Suprapubic skin (tissue), 4 donors: ENCODE measurements around the gene NCKAP5. TPM values are rescaled to one million over a fixed set of nuclear protein-coding genes. Genes with fewer than 3 reads are reported as not detected.
"Not testable (repeated sequence)": the region's sequence is repeated elsewhere in the genome, so short reads cannot be mapped to it uniquely, and the experiment has no call there.

Experiments
- DNase-seq, 2 donors: peaks; one replicate each; pipeline ENCODE4 v3.0.0-alpha.2; 2019; ENCODE audit warnings: low spot score in 2 of 2
- H3K27ac ChIP-seq: fragments of 200-600 bp; sonication (generic); one replicate; pipeline ENCODE4 v1.5.1; 2019
- H3K27me3 ChIP-seq: fragments of 200-600 bp; sonication (generic); one replicate; pipeline ENCODE4 v1.5.1; 2019
- H3K36me3 ChIP-seq: fragments of 200-600 bp; sonication (generic); one replicate; pipeline ENCODE4 v1.5.1; 2019
- H3K4me1 ChIP-seq: fragments of 200-600 bp; sonication (generic); one replicate; pipeline ENCODE4 v1.5.1; 2019
- H3K4me3 ChIP-seq: fragments of 200-600 bp; sonication (generic); one replicate; pipeline ENCODE4 v1.5.1; 2019; ENCODE audit warnings: mild to moderate bottlenecking
- H3K9me3 ChIP-seq: fragments of 200-600 bp; sonication (generic); one replicate; pipeline ENCODE4 v1.5.1; 2019
- CTCF ChIP-seq, 2 donors: fragments of 200-600 bp in 1 of 2; fragments of 450-650 bp in 1 of 2; sonication (generic) in 1 of 2; IDR thresholded peaks; one replicate each; pipeline ENCODE4 v1.5.1; 2016 to 2019; ENCODE audit warnings: antibody characterized with exemption in 2 of 2, mild to moderate bottlenecking in 1 of 2, moderate library complexity in 1 of 2
- EP300 ChIP-seq: sonication (generic); formaldehyde crosslinking; IDR thresholded peaks from one replicate; pipeline ENCODE4 v1.6.1; 2017; ENCODE audit warnings: antibody characterized with exemption
- POLR2A ChIP-seq, 2 donors: fragments of 450-650 bp; IDR thresholded peaks; one replicate each; pipeline ENCODE4 v1.6.1; 2017; ENCODE audit warnings: antibody characterized with exemption in 2 of 2, mild to moderate bottlenecking in 2 of 2, moderate library complexity in 2 of 2
- POLR2AphosphoS5 ChIP-seq, 3 donors: sonication (generic); formaldehyde crosslinking; IDR thresholded peaks; one replicate each; pipeline ENCODE4 v1.6.1; 2017; ENCODE audit warnings: antibody characterized with exemption in 3 of 3
- WGBS: methylation state at CpG from one replicate; pipeline ENCODE4 v1.1.5; 2018; 5-methylcytosine and 5-hydroxymethylcytosine counted together
- total RNA-seq, 4 donors: library from RNA; depleted of rRNA; stranded (reverse); fragments of >200 nt; gene quantifications; one replicate each; pipeline ENCODE4 v1.1.0, GENCODE V29; 2016

The NCKAP5 gene
- total RNA-seq, 4 donors from 2014 or later = 2.8 to 6.4 (median 4.2) TPM

GRCh38 chr2:132824716-132825115 is 743.5 kb downstream of the NCKAP5 start:
- no peaks in the 10 kb centered on the region for H3K36me3 ChIP-seq
- H3K27me3 ChIP-seq = no peaks in the 10 kb centered on the region
- H3K27ac ChIP-seq = no peak overlapping the region
- no peaks in the 10 kb centered on the region for H3K4me1 ChIP-seq
- TF ChIP-seq CTCF (IDR thresholded peaks at IDR 0.05) (no peak), POLR2A (IDR thresholded peaks at IDR 0.05) (no peak), POLR2AphosphoS5 (IDR thresholded peaks at IDR 0.05) (no peak)
- H3K4me3 ChIP-seq = no peak overlapping the region
- no peaks in the 10 kb centered on the region for H3K9me3 ChIP-seq
- DNase-seq = no peak

- Histone ChIP-seq H3K9me3 (no peaks in the 10 kb centered on the region), H3K4me1 (no peaks in the 10 kb centered on the region), H3K36me3 (no peaks in the 10 kb centered on the region), H3K4me3 (no peak overlapping the region), H3K27me3 (no peaks in the 10 kb centered on the region), H3K27ac (no peak overlapping the region)
- 91% methylated on average over 7 of the region's 7 CpGs for WGBS
- DNase-seq = no peak
- TF ChIP-seq POLR2A (IDR thresholded peaks at IDR 0.05) (no peak), EP300 (no peak)
These were observed 752.0 kb downstream of the NCKAP5 start for GRCh38 chr2:132816234-132816633.

GRCh38 chr2:132815516-132815915 is 752.7 kb downstream of the NCKAP5 start:
- H3K27me3 ChIP-seq = no peaks in the 10 kb centered on the region
- no peak for TF ChIP-seq CTCF (IDR thresholded peaks at IDR 0.05)
- no peak for TF ChIP-seq POLR2AphosphoS5 (IDR thresholded peaks at IDR 0.05)
- no peak for TF ChIP-seq POLR2A (IDR thresholded peaks at IDR 0.05)
- no peak for TF ChIP-seq EP300
- no peaks in the 10 kb centered on the region for H3K4me1 ChIP-seq
- no peak overlapping the region for H3K27ac ChIP-seq
- no peak overlapping the region for H3K4me3 ChIP-seq
- no peak for DNase-seq
- WGBS = 65% methylated on average over 2 of the region's 2 CpGs
- H3K9me3 ChIP-seq = no peaks in the 10 kb centered on the region
- no peaks in the 10 kb centered on the region for H3K36me3 ChIP-seq

GRCh38 chr2:132814651-132815050 is 753.6 kb downstream of the NCKAP5 start:
- Histone ChIP-seq H3K36me3 (no peaks in the 10 kb centered on the region), H3K9me3 (no peaks in the 10 kb centered on the region), H3K27ac (no peak overlapping the region), H3K4me1 (no peaks in the 10 kb centered on the region), H3K4me3 (no peak overlapping the region), H3K27me3 (no peaks in the 10 kb centered on the region)
- 85% methylated on average over 3 of the region's 3 CpGs for WGBS
- TF ChIP-seq POLR2A (IDR thresholded peaks at IDR 0.05) = no peak
- TF ChIP-seq EP300 = no peak
- no peak for TF ChIP-seq CTCF (IDR thresholded peaks at IDR 0.05)
- TF ChIP-seq POLR2AphosphoS5 (IDR thresholded peaks at IDR 0.05) = no peak
- no peak for DNase-seq

GRCh38 chr2:132813422-132813821 is 754.8 kb downstream of the NCKAP5 start:
- Histone ChIP-seq H3K4me1 (no peaks in the 10 kb centered on the region), H3K9me3 (no peaks in the 10 kb centered on the region), H3K27ac (no peak overlapping the region), H3K4me3 (no peak overlapping the region), H3K36me3 (no peaks in the 10 kb centered on the region), H3K27me3 (no peaks in the 10 kb centered on the region)
- no peak for DNase-seq
- TF ChIP-seq POLR2A (IDR thresholded peaks at IDR 0.05) (no peak), POLR2AphosphoS5 (IDR thresholded peaks at IDR 0.05) (no peak), CTCF (IDR thresholded peaks at IDR 0.05) (no peak)
- WGBS = 69% methylated on average over 2 of the region's 2 CpGs

GRCh38 chr2:132811148-132811915 is 756.9 kb downstream of the NCKAP5 start:
- Histone ChIP-seq H3K4me1 (no peaks in the 10 kb centered on the region), H3K27me3 (no peaks in the 10 kb centered on the region), H3K9me3 (no peaks in the 10 kb centered on the region), H3K36me3 (no peaks in the 10 kb centered on the region), H3K27ac (no peak overlapping the region), H3K4me3 (no peak overlapping the region)
- DNase-seq = no peak
- WGBS = 88% methylated on average over 8 of the region's 9 CpGs
- TF ChIP-seq POLR2A (IDR thresholded peaks at IDR 0.05) (no peak), EP300 (no peak), POLR2AphosphoS5 (IDR thresholded peaks at IDR 0.05) (no peak), CTCF (IDR thresholded peaks at IDR 0.05) (no peak)

GRCh38 chr2:132809962-132810361 is 758.3 kb downstream of the NCKAP5 start:
- not testable (repeated sequence) for H3K9me3 ChIP-seq, H3K27ac ChIP-seq
- 89% methylated on average over 1 of the region's 1 CpG for WGBS

More at GRCh38 chr2:132809962-132810361, 758.3 kb downstream of the NCKAP5 start:
- not testable (repeated sequence) for H3K27me3 ChIP-seq, H3K36me3 ChIP-seq, H3K4me1 ChIP-seq, H3K4me3 ChIP-seq, DNase-seq
